Glutamatergic neuron (in vitro differentiated cells): ENCODE results near the gene GLT1D1. TPM values are rescaled to one million over a fixed set of nuclear protein-coding genes. Genes with fewer than 3 reads are reported as not detected.

Experiments
- DNase-seq: peaks from one replicate; pipeline ENCODE4 v3.0.0; 2022
- H3K27ac Mint-ChIP-seq: one replicate; pipeline ENCODE4 v1.8.0; 2020; ENCODE audit warnings: mild to moderate bottlenecking, mixed read lengths, inconsistent platforms; ENCODE audit not compliant: unreplicated experiment
- H3K27me3 Mint-ChIP-seq: one replicate; pipeline ENCODE4 v1.8.0; 2020; ENCODE audit warnings: mild to moderate bottlenecking, moderate library complexity, mixed read lengths, inconsistent platforms; ENCODE audit not compliant: unreplicated experiment
- H3K36me3 Mint-ChIP-seq: one replicate; pipeline ENCODE4 v1.8.0; 2020; ENCODE audit warnings: mild to moderate bottlenecking, mixed read lengths, inconsistent platforms; ENCODE audit not compliant: unreplicated experiment
- H3K4me1 Mint-ChIP-seq: one replicate; pipeline ENCODE4 v1.8.0; 2020; ENCODE audit warnings: mild to moderate bottlenecking, low read depth, mixed read lengths, inconsistent platforms; ENCODE audit not compliant: unreplicated experiment
- H3K4me3 Mint-ChIP-seq: one replicate; pipeline ENCODE4 v1.8.0; 2020; ENCODE audit warnings: mild to moderate bottlenecking, mixed read lengths, inconsistent platforms; ENCODE audit not compliant: unreplicated experiment
- H3K9me3 Mint-ChIP-seq: one replicate; pipeline ENCODE4 v1.8.0; 2020; ENCODE audit warnings: mild to moderate bottlenecking, moderate library complexity, mixed read lengths, inconsistent platforms; ENCODE audit not compliant: unreplicated experiment
- total RNA-seq: library from RNA; stranded (reverse); fragmentation: NEBNext Ultra II Directional; extraction: Animal tissue kit (Norgen Biotek cat#: 25700); gene quantifications from one replicate; pipeline ENCODE4 v1.2.1, GENCODE V29; 2021; ENCODE audit not compliant: unreplicated experiment
- TF ChIP-seq, protein P1 (sequence below): fragments of 200-600 bp; sonication (generic); IDR thresholded peaks from one replicate; pipeline ENCODE4 v1.5.0; 2021; ENCODE audit not compliant: partially characterized antibody, unreplicated experiment

The GLT1D1 gene
- total RNA-seq, 1 donor from 2014 or later = 4.4 TPM

DNA sequence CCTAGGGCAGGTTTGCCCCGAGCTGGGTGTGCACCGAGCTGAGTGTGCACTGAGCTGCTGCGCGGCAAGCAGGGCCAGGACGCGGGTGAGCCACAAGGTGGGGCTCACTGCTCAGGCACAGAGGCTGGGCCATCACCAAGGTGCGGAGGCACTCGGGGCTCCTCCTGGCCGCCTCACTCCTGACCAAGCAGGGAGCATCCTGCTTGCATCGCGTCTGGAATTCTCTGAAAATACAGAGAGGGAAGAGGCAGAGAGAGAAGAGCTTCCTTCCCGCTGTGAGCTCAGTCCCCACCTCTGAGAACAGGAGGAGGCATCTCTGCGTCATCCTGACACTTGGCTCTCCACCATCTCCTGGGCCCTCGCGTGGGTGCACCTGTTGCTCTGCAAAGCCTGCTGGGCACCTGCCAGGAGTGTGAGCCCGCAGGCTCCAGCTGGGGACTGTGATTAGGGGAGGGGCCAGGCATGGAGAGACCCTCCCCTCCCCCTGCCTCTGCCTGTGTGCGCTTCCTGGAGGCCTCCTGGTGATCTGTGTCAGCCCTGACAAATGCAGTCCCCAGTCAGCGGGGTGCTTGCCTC lies 116.3 kb downstream of the GLT1D1 start:
- Mint-ChIP-seq H3K27me3 (peaks cover 10% of the 10 kb centered on the region), H3K27ac (peak overlapping the region; percentile 52), H3K4me1 (peaks cover 13% of the 10 kb centered on the region), H3K4me3 (no peak overlapping the region), H3K36me3 (peaks cover 10% of the 10 kb centered on the region), H3K9me3 (peaks cover 17% of the 10 kb centered on the region)
- peak; percentile 74 for DNase-seq
- TF ChIP-seq, protein P1, sequence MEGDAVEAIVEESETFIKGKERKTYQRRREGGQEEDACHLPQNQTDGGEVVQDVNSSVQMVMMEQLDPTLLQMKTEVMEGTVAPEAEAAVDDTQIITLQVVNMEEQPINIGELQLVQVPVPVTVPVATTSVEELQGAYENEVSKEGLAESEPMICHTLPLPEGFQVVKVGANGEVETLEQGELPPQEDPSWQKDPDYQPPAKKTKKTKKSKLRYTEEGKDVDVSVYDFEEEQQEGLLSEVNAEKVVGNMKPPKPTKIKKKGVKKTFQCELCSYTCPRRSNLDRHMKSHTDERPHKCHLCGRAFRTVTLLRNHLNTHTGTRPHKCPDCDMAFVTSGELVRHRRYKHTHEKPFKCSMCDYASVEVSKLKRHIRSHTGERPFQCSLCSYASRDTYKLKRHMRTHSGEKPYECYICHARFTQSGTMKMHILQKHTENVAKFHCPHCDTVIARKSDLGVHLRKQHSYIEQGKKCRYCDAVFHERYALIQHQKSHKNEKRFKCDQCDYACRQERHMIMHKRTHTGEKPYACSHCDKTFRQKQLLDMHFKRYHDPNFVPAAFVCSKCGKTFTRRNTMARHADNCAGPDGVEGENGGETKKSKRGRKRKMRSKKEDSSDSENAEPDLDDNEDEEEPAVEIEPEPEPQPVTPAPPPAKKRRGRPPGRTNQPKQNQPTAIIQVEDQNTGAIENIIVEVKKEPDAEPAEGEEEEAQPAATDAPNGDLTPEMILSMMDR = peak; percentile 19

DNA sequence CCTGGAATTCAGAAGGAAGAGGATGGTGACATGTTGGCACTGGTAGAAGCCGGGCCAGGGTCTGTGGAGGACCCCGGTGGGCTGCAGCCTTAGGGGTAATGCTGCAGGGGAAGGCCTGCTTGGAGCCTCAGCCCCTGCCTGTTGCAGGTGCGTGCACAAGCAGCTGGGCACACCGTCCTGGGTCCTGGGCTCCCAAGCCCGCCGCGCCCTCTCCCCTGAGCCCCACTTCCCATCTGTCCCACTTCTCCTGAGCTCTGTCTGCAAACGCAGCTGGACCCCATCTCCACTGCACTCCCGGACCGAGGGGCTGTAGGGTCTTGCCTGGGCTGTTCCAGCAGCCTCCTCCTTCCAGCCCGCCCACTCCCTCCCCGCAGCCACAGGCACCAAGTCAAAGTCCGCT lies 116.8 kb downstream of the GLT1D1 start:
- TF ChIP-seq, protein P1 = no peak
- DNase-seq = peak; percentile 35
- Mint-ChIP-seq H3K4me3 (no peak overlapping the region), H3K27me3 (peaks cover 10% of the 10 kb centered on the region), H3K4me1 (peaks cover 13% of the 10 kb centered on the region), H3K27ac (peak overlapping the region; percentile 52), H3K36me3 (peaks cover 5% of the 10 kb centered on the region), H3K9me3 (peaks cover 13% of the 10 kb centered on the region)

DNA sequence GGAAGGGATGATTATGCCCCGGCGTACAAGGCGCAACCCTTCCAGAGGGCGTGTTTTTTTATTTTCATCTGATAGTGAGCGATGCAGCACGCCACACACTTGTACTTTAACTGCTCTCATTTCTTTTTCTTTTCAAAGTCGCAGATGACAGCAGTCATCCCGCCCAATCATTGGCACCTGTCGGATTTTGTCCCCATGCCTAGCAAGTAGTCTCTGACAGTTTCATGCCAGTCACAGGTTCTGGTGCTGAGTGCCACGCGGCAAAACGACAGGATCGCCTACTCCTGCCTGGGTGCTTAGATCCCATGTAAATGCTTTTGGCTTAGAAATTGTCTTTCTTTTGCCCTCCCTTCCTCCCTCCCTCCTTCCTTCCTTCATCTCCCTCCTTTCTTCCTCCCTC lies 117.7 kb downstream of the GLT1D1 start:
- peaks cover 13% of the 10 kb centered on the region for H3K9me3 Mint-ChIP-seq

DNA sequence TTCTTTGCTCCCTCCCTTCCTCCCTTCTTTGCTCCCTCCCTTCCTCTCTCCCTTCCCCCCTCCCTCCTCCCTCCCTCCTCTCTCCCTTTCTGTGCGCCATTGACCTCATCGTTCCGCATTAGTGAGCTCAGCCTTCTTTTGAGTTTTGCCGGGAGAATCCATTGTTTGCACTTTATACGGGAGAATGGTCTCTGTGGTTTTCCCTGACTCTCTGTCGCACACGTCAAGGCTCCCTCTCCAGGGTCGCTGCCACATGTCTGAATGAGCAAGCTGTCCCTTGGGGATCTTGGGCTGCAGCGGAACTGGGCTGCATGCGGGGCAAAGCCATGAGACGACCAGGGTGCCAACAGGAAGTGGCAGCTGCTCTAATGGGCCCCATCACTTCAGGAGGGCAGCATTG lies 118.5 kb downstream of the GLT1D1 start:
- Mint-ChIP-seq H3K27ac (peak overlapping the region; percentile 52), H3K36me3 (peaks cover 4% of the 10 kb centered on the region), H3K4me3 (no peak overlapping the region), H3K9me3 (peaks cover 13% of the 10 kb centered on the region), H3K4me1 (peaks cover 13% of the 10 kb centered on the region), H3K27me3 (peaks cover 10% of the 10 kb centered on the region)
- no peak for DNase-seq
- TF ChIP-seq, protein P1 = no peak

More for the DNA sequence above, 117.7 kb downstream of the GLT1D1 start:
- H3K36me3 Mint-ChIP-seq = peaks cover 4% of the 10 kb centered on the region
- peak overlapping the region; percentile 28 for H3K27ac Mint-ChIP-seq
- H3K4me1 Mint-ChIP-seq = peaks cover 13% of the 10 kb centered on the region
- peak overlapping the region; percentile 49 for H3K4me3 Mint-ChIP-seq
- no peak for DNase-seq
- TF ChIP-seq, protein P1 = no peak
- H3K27me3 Mint-ChIP-seq = peaks cover 10% of the 10 kb centered on the region

DNA sequence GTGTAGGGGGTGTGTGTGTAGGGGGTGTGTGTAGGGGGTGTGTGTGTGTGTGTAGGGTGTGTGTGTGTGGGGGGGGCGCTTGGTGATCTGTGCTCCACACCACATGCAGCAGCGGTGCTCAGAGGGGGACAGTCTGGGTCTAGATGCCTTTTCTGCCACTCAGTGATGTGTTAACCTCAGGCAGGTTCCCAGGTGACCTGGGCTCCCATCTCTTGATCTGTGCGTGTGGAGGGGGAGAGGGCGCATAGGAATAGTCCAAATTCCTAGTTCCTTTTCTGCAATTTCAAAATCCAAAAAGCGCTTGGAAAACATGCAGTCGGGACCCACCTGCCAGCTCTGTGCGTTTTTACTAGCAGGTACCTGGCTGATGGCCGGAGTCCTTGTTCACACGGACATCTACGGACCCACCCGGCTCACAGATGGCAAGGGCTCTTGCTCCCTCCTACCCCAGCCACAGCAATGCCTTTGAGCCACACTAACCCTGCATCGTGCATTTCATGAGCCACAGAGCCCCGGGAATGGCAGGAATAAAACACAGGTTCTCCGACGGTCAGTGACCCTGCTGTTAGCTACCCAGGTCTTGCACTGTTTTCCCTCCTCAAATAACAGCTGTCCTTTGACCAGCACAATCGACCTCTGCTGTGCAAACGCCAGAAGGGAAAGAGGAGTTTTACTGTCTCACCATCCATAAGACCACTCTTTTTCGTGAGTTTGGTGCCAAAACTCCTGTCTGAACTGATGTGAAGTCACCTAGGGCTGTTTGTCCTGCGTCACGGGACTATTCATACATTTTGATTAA lies 120.8 kb downstream of the GLT1D1 start:
- H3K4me1 Mint-ChIP-seq = peaks cover 10% of the 10 kb centered on the region
- no peak overlapping the region for H3K4me3 Mint-ChIP-seq
- H3K27me3 Mint-ChIP-seq = peaks cover 10% of the 10 kb centered on the region

More for the DNA sequence above, 120.8 kb downstream of the GLT1D1 start:
- DNase-seq = no peak
- TF ChIP-seq, protein P1 = no peak
- no peak overlapping the region for H3K27ac Mint-ChIP-seq
- peaks cover 5% of the 10 kb centered on the region for H3K36me3 Mint-ChIP-seq
- peaks cover 13% of the 10 kb centered on the region for H3K9me3 Mint-ChIP-seq
